Mucosa of descending colon (tissue), 3 donors: ENCODE results near the gene ESR1. TPM values are rescaled to one million over a fixed set of nuclear protein-coding genes. Genes with fewer than 3 reads are reported as not detected.
A peak's percentile ranks its signal among the peaks of the same experiment; 100 is the strongest.

ENCODE experiments used
- ATAC-seq: fragments of 200-7000 bp; cut with Tn5 transposase; one replicate; pipeline ENCODE4 v1.9.1; 2020; ENCODE audit warnings: mild to moderate bottlenecking, moderate library complexity
- DNase-seq, 3 donors: peaks; one replicate each; pipeline ENCODE4 v3.0.0-alpha.2; 2020
- H3K36me3 ChIP-seq: fragments of 200-600 bp; one replicate; pipeline ENCODE4 v1.8.0; 2021; ENCODE audit warnings: low read depth, mild to moderate bottlenecking
- H3K4me1 ChIP-seq: fragments of 200-600 bp; one replicate; pipeline ENCODE4 v1.8.0; 2021; ENCODE audit warnings: low read depth, mild to moderate bottlenecking
- H3K4me3 ChIP-seq: fragments of 200-600 bp; one replicate; pipeline ENCODE4 v1.8.0; 2021; ENCODE audit warnings: mild to moderate bottlenecking
- H3K9me3 ChIP-seq: fragments of 200-600 bp; one replicate; pipeline ENCODE4 v1.8.0; 2021; ENCODE audit warnings: mild to moderate bottlenecking
- CTCF ChIP-seq: fragments of 200-600 bp; IDR thresholded peaks from one replicate; pipeline ENCODE4 v1.8.0; 2022; ENCODE audit warnings: antibody characterized with exemption, mild to moderate bottlenecking
- intact Hi-C, 2 donors: fragments of 100-400 bp; cut with DNase I in 1 of 2; cut with micrococcal nuclease in 1 of 2; formaldehyde crosslinking; loops; one replicate each; pipeline versions ENCODE4 v1.11.0 to v1.11.1; 2022; cut with DNase I, micrococcal nuclease
- long read RNA-seq, 2 donors: library from polyadenylated mRNA; unstranded; transcript quantifications; one replicate each; pipeline ENCODE4 v2.0.0, GENCODE V29; 2019 to 2021
- total RNA-seq, 3 donors: library from RNA; stranded (reverse); fragmentation: NEBNext Ultra II Directional in 2 of 3; extraction: Animal tissue kit (Norgen Biotek cat#: 25700) in 2 of 3; gene quantifications; one replicate each; pipeline versions ENCODE4 v1.2.1 to v1.2.4, GENCODE V29; 2021 to 2023
- donor health status: DM: no; HTN: no; CAD: no; lungs with moderate emphysema.
- donor health status: DM: no; HTN: no; CAD: no.
- donor health status: DM: no; HTN: yes; CAD: no.

ESR1 gene
- 1 to 10 TPM in 1 of 3 donors, under 1 TPM in 2; 0.55 to 1.6 (median 0.82) TPM for total RNA-seq
- long read RNA-seq, donor 1, partial matches to known transcripts: 0 of 1 reads
- long read RNA-seq, donor 1, other reads (novel, unspliced or antisense): 1 of 1 reads
- long read RNA-seq, donor 2: 0 reads

- intact Hi-C loops: no loop called here
- Histone ChIP-seq H3K36me3 (no peaks in the 10 kb centered on the region), H3K9me3 (no peaks in the 10 kb centered on the region), H3K4me3 (no peak within 1 kb of the TSS), H3K4me1 (no peaks in the 10 kb centered on the region)
- peak; percentile 37 for ATAC-seq
- DNase-seq: peak in 2 of 3 donors; percentile 2 to 50
- TF ChIP-seq CTCF: no peak
Observed at GRCh38 chr6:151807513-151808370, at the start of gene ESR1. TSS of gene ESR1 (plus strand) at chr6:151807682. CDS start at chr6:151807913, 231 bp downstream.

GRCh38 chr6:151760486-151760885 lies 47.0 kb upstream of the ESR1 start:
- H3K36me3 ChIP-seq: no peaks in the 10 kb centered on the region

GRCh38 chr6:151761851-151762250 lies 45.6 kb upstream of the ESR1 start:
- intact Hi-C loops: no loop called here
- ATAC-seq: no peak
- H3K36me3 ChIP-seq: no peaks in the 10 kb centered on the region
- H3K9me3 ChIP-seq: no peaks in the 10 kb centered on the region
- TF ChIP-seq CTCF: no peak
- H3K4me3 ChIP-seq: no peak overlapping the region
- DNase-seq: no peak
- H3K4me1 ChIP-seq: no peaks in the 10 kb centered on the region

More at GRCh38 chr6:151760486-151760885, 47.0 kb upstream of the ESR1 start:
- DNase-seq (no peak), ATAC-seq (no peak)
- Histone ChIP-seq H3K9me3 (no peaks in the 10 kb centered on the region), H3K4me1 (no peaks in the 10 kb centered on the region), H3K4me3 (no peak overlapping the region)
- no peak for TF ChIP-seq CTCF
- intact Hi-C loops: no loop called here

- Histone ChIP-seq H3K9me3 (no peaks in the 10 kb centered on the region), H3K36me3 (no peaks in the 10 kb centered on the region), H3K4me1 (no peaks in the 10 kb centered on the region), H3K4me3 (no peak overlapping the region)
- TF ChIP-seq CTCF: no peak
- no peak for ATAC-seq
- no peak for DNase-seq
- intact Hi-C loops: no loop called here
Observed at GRCh38 chr6:151762817-151763216, 44.7 kb upstream of the ESR1 start.

GRCh38 chr6:151763303-151763702 lies 44.2 kb upstream of the ESR1 start:
- Histone ChIP-seq H3K4me3 (no peak overlapping the region), H3K4me1 (no peaks in the 10 kb centered on the region), H3K9me3 (no peaks in the 10 kb centered on the region), H3K36me3 (no peaks in the 10 kb centered on the region)
- TF ChIP-seq CTCF: no peak
- ATAC-seq (no peak), DNase-seq (no peak)
- intact Hi-C loops: no loop called here
